Testis (tissue), 3 donors: ENCODE data around the gene ZIC2. TPM values are rescaled to one million over a fixed set of nuclear protein-coding genes. Genes with fewer than 3 reads are reported as not detected.

Experiments
- DNase-seq: peaks from one replicate; pipeline ENCODE4 v3.0.0-alpha.2; 2019
- H3K27ac ChIP-seq, 2 donors: fragments of 200-600 bp; sonication (generic); one replicate each; pipeline ENCODE4 v1.5.1; 2019
- H3K27me3 ChIP-seq: fragments of 200-600 bp; sonication (generic); one replicate; pipeline ENCODE4 v1.5.1; 2019
- H3K36me3 ChIP-seq: fragments of 200-600 bp; sonication (generic); one replicate; pipeline ENCODE4 v1.5.1; 2017; ENCODE audit warnings: low read depth; ENCODE audit errors: missing control alignments
- H3K4me1 ChIP-seq: fragments of 200-600 bp; sonication (generic); one replicate; pipeline ENCODE4 v1.5.1; 2019
- H3K4me3 ChIP-seq, 2 donors: fragments of 200-600 bp; sonication (generic); one replicate each; pipeline ENCODE4 v1.5.1; 2017 to 2019
- H3K9me3 ChIP-seq: fragments of 200-600 bp; sonication (generic); one replicate; pipeline ENCODE4 v1.5.1; 2017
- CTCF ChIP-seq, 3 experiments: fragments of 450-650 bp in 2 of 3; fragments of 200-600 bp in 1 of 3; sonication (generic) in 1 of 3; IDR thresholded peaks; one replicate each; pipeline ENCODE4 v1.5.1; 2016 to 2019; ENCODE audit warnings: antibody characterized with exemption in 3 of 3, mild to moderate bottlenecking in 2 of 3, moderate library complexity in 1 of 3
- POLR2A ChIP-seq: fragments of 450-650 bp; IDR thresholded peaks from one replicate; pipeline ENCODE4 v1.6.1; 2017; ENCODE audit warnings: antibody characterized with exemption, mild to moderate bottlenecking, moderate library complexity
- WGBS, 2 donors: methylation state at CpG; one replicate each; pipeline ENCODE4 v1.1.5; 2018; 5-methylcytosine and 5-hydroxymethylcytosine counted together
- intact Hi-C: fragments of 100-400 bp; cut with DNase I; formaldehyde crosslinking; loops from one replicate; pipeline ENCODE4 v1.15.1; 2023; ENCODE audit warnings: low total_unique reads
- polyA plus RNA-seq: library from polyadenylated mRNA; stranded (reverse); fragments of 350-450 nt; fragmentation: Illumina TruSeq; extraction: RNeasy Lipid Tissue Mini Kit (QIAGEN cat#74804); gene quantifications from one replicate; pipeline ENCODE4 v1.2.3, GENCODE V29; 2014; ENCODE audit warnings: low read depth, low replicate concordance; ENCODE audit not compliant: insufficient read depth
- total RNA-seq, 2 donors: library from RNA; depleted of rRNA; stranded (reverse); fragments of >200 nt; gene quantifications; one replicate each; pipeline ENCODE4 v1.2.3, GENCODE V29; 2016

ZIC2 gene
- total and polyA plus RNA-seq, 3 donors from 2014 or later, result 1.3 to 11.5 (median 6.9) TPM

DNA sequence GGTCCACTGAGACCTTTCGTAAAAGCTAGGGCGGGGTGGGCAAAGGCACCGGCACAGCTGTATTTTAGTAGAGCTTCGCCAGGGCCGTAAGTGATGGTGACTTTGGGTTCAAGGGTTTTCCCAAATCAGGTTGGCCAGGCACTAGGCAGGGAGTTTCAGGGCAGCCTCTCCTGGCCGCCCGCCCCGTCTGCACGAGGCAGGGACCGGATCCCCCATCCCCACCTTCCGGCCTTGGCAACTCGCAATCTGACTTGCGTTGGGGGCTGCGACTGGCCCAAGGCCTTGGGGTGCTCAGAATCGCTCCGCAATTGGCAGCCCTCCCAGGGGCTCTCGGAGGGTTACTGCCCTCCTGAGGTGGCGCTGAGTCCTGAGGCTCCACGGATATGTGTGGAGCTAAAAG, 6.0 kb upstream of the ZIC2 start:
- no peak for DNase-seq
- no peak overlapping the region for H3K27ac ChIP-seq
- TF ChIP-seq CTCF (IDR thresholded peaks at IDR 0.05) (no peak), POLR2A (no peak)
- H3K9me3 ChIP-seq, result no peaks in the 10 kb centered on the region
- no peaks in the 10 kb centered on the region for H3K36me3 ChIP-seq
- H3K27me3 ChIP-seq, result peaks cover 12% of the 10 kb centered on the region
- H3K4me1 ChIP-seq, result peaks cover 9% of the 10 kb centered on the region
- intact Hi-C loops, result no loop called here
- H3K4me3 ChIP-seq, result no peak overlapping the region
- 13 to 15% methylated on average over 8 to 19 of the region's 19 CpGs for WGBS, 2 donors

- DNase-seq, result no peak
- TF ChIP-seq CTCF (IDR thresholded peaks at IDR 0.05) (no peak), POLR2A (no peak)
- WGBS, 2 donors, result 81 to 83% methylated on average over 5 of the region's 5 CpGs
- Histone ChIP-seq H3K27ac (no peak overlapping the region), H3K27me3 (peaks cover 9% of the 10 kb centered on the region), H3K9me3 (no peaks in the 10 kb centered on the region), H3K4me3 (no peak overlapping the region), H3K4me1 (peaks cover 7% of the 10 kb centered on the region), H3K36me3 (no peaks in the 10 kb centered on the region)
- intact Hi-C loops, result no loop called here
Observed at GRCh38 chr13:99976575-99976974, 5.0 kb upstream of the ZIC2 start.

- TF ChIP-seq POLR2A, result no peak
- no peaks in the 10 kb centered on the region for H3K9me3 ChIP-seq
- 39% methylated on average over 7 of the region's 7 CpGs for WGBS, 2 donors
- no peak overlapping the region for H3K27ac ChIP-seq
- no peak overlapping the region for H3K4me3 ChIP-seq
- no peaks in the 10 kb centered on the region for H3K36me3 ChIP-seq
- peaks cover under 1% of the 10 kb centered on the region for H3K27me3 ChIP-seq
- intact Hi-C loops, result no loop called here
- DNase-seq, result no peak
- H3K4me1 ChIP-seq, result peaks cover 5% of the 10 kb centered on the region
Observed at GRCh38 chr13:99977334-99977911, 4.2 kb upstream of the ZIC2 start.

DNA sequence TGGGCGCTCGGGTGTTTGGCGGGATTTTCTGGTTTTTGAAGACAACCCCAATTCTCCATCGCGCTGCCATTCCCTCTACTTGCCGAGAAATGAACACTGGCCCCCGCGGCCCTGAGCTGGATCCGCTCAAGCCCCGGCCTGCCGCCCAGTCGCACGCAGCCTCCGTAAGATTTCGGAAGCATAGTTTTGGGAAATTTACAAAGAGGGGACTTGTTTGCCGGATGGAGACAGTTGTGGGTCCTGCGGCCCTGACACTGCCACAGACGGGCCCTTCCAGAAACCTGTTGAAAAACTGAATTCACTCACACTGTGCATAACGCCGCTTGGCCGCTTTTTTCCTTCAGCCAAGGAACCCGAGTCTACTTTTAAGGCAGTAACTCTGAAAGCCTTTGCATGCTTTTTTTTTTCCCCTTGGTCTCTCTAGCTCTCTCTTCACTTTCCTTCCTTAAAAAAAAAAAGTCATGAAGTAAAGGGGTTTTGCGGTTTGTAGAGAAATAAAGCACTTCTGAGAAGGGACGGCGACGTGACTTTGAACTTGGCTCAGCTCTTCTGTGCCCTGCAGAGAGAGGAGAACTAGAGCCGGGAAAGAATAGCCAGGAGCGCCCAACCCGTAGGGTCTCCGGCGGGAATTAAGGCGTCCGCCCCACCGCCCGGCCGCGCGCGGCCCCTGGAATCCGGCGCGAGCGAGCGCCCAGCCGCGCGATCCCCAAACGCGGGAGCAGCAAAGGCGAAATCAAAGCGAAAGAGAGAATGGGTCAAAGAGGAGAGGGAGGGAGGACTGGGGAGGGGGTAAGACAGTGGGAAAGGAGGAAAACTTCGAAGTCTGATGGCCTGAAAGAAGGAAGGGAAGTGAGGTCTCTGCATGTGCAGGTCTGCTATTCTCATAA, 3.4 kb upstream of the ZIC2 start:
- no peak overlapping the region for H3K27ac ChIP-seq
- WGBS, 2 donors, result 17% methylated on average over 50 to 52 of the region's 52 CpGs
- H3K4me3 ChIP-seq, result no peak overlapping the region
- no peaks in the 10 kb centered on the region for H3K27me3 ChIP-seq
- peaks cover 5% of the 10 kb centered on the region for H3K4me1 ChIP-seq
- no peak for DNase-seq
- no peaks in the 10 kb centered on the region for H3K36me3 ChIP-seq
- intact Hi-C loops, result no loop called here
- TF ChIP-seq CTCF (IDR thresholded peaks at IDR 0.05), result no peak
- no peak for TF ChIP-seq POLR2A
- H3K9me3 ChIP-seq, result no peaks in the 10 kb centered on the region

GRCh38 chr13:99978799-99979452, 2.7 kb upstream of the ZIC2 start:
- H3K27ac ChIP-seq, result no peak overlapping the region
- peaks cover 5% of the 10 kb centered on the region for H3K4me1 ChIP-seq
- no peaks in the 10 kb centered on the region for H3K27me3 ChIP-seq
- DNase-seq, result no peak
- no peaks in the 10 kb centered on the region for H3K36me3 ChIP-seq
- no peak for TF ChIP-seq POLR2A
- no peak for TF ChIP-seq CTCF (IDR thresholded peaks at IDR 0.05)
- intact Hi-C loops, result no loop called here
- no peaks in the 10 kb centered on the region for H3K9me3 ChIP-seq
- H3K4me3 ChIP-seq, result peak overlapping the region; percentile 40 to 47
- 6 to 9% methylated on average over 18 of the region's 18 CpGs for WGBS, 2 donors
